HL-60/S4 treated with retinoic acid at 250 ng/mL for 4 days and 3 days (cell line): ENCODE data around the gene PCNT.

Experiments used
- in situ Hi-C: fragments of 300-500 bp; cut with MboI; formaldehyde crosslinking; loops from 2 replicates; pipeline ENCODE4 v1.7.0; 2022; ENCODE audit warnings: low sequenced_read_pairs

The PCNT gene

GRCh38 chr21:46471514-46471913, 147.6 kb downstream of the PCNT start:
- in situ Hi-C loops = no loop called here

DNA sequence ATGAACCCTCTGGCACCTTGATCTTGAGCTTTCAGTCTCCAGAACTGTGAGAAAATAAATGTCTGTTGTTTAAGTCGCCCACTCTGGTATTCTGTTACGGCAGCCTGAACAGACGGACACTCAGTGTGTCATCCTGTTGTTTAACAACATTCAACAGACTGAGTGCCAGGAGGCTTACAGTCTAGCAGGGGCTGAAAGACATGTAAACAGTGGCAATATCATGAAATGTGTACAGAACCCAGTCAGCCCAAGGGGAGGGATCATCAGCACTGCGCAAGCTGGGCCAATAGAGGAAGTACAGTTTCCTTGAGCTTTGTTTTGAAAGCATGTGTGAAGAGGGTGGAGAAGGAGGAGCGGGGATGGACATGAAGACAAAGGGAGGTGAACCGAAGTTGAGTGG, 148.3 kb downstream of the PCNT start:
- in situ Hi-C loops = no loop called here

- in situ Hi-C loops = no loop called here
Observed at GRCh38 chr21:46474382-46474781, 150.4 kb downstream of the PCNT start.

DNA sequence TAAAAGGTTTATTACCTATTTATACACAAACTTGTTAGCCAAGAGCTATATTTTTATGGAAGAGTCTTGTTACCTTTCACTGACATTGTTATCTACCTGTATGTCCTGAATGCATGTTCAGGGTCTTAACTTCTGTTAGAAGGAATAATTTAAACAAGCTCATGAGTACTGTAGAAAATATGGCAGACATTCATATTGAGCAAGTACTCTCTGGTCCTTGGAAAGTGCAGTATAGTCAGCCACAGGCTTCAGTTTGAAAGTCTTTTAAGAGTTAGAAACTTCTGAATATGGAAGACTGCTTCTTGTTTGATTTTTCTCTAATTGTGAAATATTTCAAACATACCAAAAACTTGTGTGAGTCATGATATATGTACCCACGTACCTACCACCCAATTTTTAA, 151.3 kb downstream of the PCNT start:
- in situ Hi-C loops = no loop called here

DNA sequence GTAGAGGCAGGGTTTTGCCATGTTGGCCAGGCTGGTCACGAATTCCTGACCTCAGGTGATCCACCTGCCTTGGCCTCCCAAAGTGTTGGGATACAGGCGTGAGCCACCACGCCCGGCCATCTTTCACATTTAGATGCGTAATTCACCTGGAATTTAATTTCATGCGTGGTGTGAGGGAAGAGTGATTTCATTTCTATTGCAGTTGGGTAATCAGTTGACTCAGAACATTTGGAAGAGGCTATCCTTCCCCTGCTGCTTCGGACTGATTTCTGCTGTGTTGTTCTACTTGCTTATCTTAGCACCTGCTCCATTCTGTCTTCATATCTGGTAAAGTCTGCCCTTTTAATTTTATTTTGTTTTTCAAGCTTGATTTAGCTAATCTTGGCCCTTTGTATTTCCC, 153.8 kb downstream of the PCNT start:
- in situ Hi-C loops = no loop called here

DNA sequence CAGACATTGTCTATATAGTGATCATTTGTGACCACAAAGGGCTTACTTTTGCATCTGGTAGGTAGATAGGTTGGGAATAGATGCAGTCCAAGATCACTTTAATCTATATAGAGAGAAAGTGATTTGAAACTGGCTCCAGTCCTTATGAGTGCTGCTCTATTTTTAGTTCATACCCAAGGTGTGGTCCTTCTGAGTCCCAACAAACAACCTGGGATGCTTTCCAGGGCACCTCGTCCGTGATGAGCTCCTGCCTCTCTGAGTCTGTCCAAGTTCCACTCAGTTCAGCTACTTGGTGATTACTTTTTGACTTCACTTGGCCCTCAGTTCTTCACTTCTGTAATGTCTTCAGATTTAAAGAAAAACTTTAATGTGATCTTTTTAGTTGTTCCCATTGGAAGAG, 155.0 kb downstream of the PCNT start:
- in situ Hi-C loops = no loop called here

- in situ Hi-C loops = no loop called here
Observed at GRCh38 chr21:46480466-46480865, 156.5 kb downstream of the PCNT start.

DNA sequence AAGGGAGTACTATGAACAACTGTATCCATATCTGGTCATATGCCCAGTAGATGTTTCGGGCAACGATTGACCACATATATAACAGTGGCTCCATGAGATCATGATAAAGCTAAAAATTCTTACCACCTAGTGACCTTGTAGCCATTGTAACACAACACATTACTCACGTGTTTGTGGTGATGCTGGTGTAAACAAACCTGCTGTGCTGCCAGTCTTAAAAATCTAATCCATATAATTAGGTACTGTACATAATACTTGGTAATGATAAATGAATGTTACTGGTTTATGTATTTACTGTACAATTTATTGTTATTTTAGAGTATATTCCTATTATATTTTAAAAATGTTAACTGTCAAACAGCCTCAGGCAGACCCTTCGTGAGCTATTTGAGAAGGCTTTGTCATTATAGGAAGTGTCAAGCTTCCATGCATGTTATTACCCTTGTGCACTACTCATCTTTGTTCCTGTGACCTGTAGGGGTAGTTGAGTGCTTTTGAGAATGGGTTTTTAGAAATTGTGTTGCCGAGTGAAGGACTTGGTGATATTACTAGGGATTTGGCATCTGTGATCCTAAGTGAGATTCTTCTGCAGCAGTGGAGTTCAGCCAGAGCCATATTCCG, 158.4 kb downstream of the PCNT start:
- in situ Hi-C loops = no loop called here

DNA sequence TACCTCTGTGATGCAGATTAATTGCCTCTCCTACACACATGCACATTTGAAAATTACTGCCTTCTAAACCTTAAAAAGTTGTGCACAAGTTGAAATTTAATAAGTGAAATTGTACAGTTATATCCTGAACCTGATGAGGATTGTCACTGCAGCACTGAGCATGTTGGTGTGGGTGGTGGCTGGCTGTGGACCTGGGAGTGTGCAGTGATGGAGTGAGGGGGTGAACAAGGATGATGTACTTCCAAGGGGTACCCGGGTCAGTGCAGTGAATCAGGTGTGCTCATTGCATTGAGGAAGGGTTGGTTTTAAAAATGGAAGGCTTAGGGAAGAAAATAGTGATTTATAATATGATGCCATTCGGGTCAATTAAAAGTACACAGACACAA, 158.9 kb downstream of the PCNT start:
- in situ Hi-C loops = no loop called here

DNA sequence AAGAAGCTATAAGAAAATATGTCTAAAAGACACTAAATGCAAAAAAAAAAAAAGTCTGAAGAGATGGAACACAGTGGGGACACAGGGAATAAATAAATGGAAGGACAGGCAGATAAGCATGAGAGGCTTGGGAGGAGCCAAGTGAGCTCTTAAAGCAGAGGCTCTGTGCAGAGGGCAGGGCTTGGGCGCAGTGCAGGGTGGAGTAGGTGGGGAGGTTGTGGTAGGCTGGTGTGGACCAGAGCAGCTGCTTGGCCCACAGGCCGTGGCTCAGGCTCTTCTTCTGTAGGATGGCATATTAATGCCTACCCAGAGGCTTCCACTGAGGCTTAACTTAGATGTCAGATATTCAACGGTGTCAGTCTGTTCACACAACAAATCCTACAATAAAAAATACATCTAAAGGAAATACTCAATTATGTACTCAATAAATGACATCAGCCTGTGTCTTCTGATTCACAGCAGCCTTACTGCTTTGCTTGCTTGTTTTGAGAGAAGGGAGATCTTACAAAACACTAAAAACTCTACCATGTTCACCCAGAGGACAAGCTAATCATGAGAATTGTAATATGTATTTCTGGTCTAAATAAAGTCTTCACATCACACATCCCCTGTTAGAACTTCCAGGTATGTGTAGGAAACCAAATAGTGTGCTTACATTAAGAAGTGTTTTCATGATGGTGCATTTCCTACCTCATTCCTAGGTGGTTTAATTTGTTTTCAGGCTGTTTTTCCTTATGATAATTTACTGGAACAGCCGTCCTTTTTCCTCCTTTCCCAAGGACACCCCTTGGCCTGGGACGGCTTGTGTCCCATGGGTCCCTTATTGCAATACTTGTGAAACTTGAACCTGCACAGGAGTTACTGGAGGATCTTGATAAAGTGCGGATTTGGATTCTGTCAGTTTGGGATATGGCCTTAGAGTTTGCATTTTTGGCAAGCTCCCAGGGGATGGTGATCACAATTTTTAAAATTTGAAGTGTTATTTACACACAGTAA, 159.6 kb downstream of the PCNT start:
- in situ Hi-C loops = no loop called here

- in situ Hi-C loops = no loop called here
Observed at GRCh38 chr21:46486481-46487126, 162.6 kb downstream of the PCNT start.

DNA sequence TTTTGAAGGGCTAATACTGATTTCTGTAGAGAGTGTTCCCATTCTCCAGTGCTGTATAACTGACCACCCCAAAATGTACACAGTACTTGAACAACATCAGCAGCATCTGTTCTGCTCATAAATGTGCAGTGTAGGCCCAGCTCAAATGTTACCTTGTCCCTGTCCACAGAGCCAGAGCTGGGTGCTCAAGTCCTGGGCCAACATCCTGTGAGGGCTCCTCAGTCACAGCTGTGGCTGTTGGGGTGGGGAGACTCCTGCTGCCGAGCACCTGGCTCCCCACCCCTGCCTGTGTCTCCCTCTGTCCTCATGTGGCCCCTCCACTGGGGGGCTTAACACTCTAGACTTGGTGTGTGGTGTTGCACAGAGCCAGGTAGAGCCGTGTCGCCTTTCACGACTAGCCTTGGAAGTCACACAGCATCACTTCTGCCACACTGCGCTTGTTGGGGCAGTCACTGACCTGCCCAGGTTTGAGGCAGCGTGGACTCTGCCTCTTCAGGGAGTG, 165.3 kb downstream of the PCNT start:
- in situ Hi-C loops = no loop called here

GRCh38 chr21:46489800-46490199, 165.8 kb downstream of the PCNT start:
- in situ Hi-C loops = no loop called here

DNA sequence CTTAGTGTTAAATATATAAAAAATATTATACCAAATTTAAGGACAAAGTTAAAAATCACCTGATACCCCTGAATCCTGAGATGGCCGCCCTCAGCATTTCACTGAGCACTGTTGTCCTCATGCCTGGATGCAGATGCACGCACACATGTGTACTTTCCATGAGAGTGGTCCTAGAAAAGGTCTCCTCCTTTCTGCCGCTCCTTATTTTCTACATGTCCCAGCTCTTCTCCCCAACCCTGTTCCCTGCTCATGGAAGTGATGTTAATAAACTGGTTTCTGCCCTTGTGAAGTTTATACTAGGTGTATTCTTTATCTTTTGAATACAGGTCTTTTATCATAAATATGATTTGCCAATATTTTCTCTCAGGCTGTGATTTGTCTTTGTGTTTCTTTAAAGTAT, 167.6 kb downstream of the PCNT start:
- in situ Hi-C loops = no loop called here

DNA sequence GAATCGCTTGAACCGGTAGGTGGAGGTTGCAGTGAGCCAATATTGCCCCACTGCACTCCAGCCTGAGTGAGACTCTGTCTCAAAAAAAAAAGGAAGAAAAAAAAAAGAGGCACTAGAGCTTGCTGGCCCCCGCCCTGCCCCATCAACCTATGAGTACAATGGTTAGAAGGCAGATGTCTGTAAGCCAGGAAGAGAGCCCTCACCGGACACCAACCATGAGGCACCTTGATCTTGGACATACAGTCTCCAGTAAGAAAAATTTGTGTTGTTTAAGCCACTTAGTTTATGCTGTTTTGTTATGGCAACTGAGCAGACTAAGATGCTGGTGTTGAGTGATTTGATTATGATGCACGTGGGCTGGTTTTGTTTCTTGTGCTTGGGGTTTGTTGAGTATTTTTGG, 168.9 kb downstream of the PCNT start:
- in situ Hi-C loops = no loop called here

DNA sequence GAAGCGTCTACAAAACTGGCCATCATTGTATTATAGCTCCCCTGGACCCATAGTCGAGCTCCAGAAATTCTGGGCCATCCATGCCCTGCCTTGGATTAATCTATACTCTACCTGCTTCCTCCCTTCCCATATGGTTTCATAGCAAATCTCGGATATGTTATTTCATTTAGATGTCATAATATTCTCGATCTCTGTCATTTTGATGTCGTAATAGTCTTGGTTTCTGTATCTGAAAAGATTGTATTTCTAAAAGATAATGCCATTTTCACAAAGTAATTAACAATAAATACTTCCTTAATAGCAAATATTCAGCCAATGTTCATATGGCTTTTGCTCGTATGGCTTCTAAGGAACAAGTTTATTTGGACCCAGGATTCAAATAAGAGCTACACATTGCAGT, 169.9 kb downstream of the PCNT start:
- in situ Hi-C loops = no loop called here
